DND-41 (cell line): ENCODE data around the gene REEP1.

Source experiments
- ATAC-seq: fragments of 200-7000 bp; cut with Tn5 transposase; 3 replicates; pipeline ENCODE4 v1.9.1; 2021; ENCODE audit warnings: low read depth; ENCODE audit not compliant: insufficient read depth
- DNase-seq: peaks from one replicate; pipeline ENCODE4 v3.0.0-alpha.2; 2020
- H2AFZ ChIP-seq: 2 replicates; pipeline ENCODE4 v1.6.0; 2012; ENCODE audit warnings: low read depth, low read length
- H3K27ac ChIP-seq: 2 replicates; pipeline ENCODE4 v1.5.1; 2012; ENCODE audit warnings: low read length, inconsistent platforms
- H3K27me3 ChIP-seq: fragments of 200-600 bp; sonication (generic); 2 replicates; pipeline ENCODE4 v1.6.0; 2012; ENCODE audit warnings: low read length, mild to moderate bottlenecking, inconsistent platforms; ENCODE audit not compliant: insufficient read depth, poor library complexity
- H3K36me3 ChIP-seq: 2 replicates; pipeline ENCODE4 v1.5.1; 2012; ENCODE audit warnings: low read length, inconsistent platforms; ENCODE audit not compliant: insufficient read depth
- H3K4me1 ChIP-seq: 2 replicates; pipeline ENCODE4 v1.5.1; 2012; ENCODE audit warnings: mild to moderate bottlenecking, low read length; ENCODE audit not compliant: insufficient read depth
- H3K4me2 ChIP-seq: 2 replicates; pipeline ENCODE4 v1.6.0; 2012; ENCODE audit warnings: mild to moderate bottlenecking, moderate library complexity, low read length, inconsistent platforms; ENCODE audit not compliant: insufficient read depth
- H3K4me3 ChIP-seq, 2 experiments: fragments of 200-600 bp in 1 of 2; shearing (Covaris generic) in 1 of 2; 2 replicates each; pipeline ENCODE4 v1.5.1; 2012 to 2016; ENCODE audit warnings: inconsistent platforms in 2 of 2, low read length in 2 of 2, mild to moderate bottlenecking in 2 of 2, low read depth in 1 of 2, moderate library complexity in 1 of 2
- H3K79me2 ChIP-seq: 2 replicates; pipeline ENCODE4 v1.6.0; 2012; ENCODE audit warnings: low read length, inconsistent platforms; ENCODE audit not compliant: insufficient read depth
- H3K9ac ChIP-seq: 2 replicates; pipeline ENCODE4 v1.6.0; 2012; ENCODE audit warnings: low read depth, mild to moderate bottlenecking, inconsistent platforms, low read length, moderate library complexity
- H3K9me3 ChIP-seq: 2 replicates; pipeline ENCODE4 v1.5.1; 2012; ENCODE audit warnings: low read length, moderate library complexity, mild to moderate bottlenecking, inconsistent platforms; ENCODE audit not compliant: insufficient read depth, severe bottlenecking
- H4K20me1 ChIP-seq: 2 replicates; pipeline ENCODE4 v1.6.0; 2012; ENCODE audit warnings: low read length; ENCODE audit not compliant: insufficient read depth
- EZH2 ChIP-seq: IDR thresholded peaks from 3 replicates; pipeline ENCODE4 v1.6.1; 2012; ENCODE audit warnings: borderline replicate concordance, low read depth, mild to moderate bottlenecking, moderate library complexity, low read length, inconsistent platforms; ENCODE audit not compliant: severe bottlenecking
- TF ChIP-seq, protein P1 (sequence below): IDR thresholded peaks from 2 replicates; pipeline ENCODE4 v1.5.1; 2012; ENCODE audit warnings: borderline replicate concordance, low read length, moderate library complexity, mild to moderate bottlenecking; ENCODE audit not compliant: poor library complexity, severe bottlenecking; ENCODE audit errors: extremely low read depth

REEP1 gene

DNA sequence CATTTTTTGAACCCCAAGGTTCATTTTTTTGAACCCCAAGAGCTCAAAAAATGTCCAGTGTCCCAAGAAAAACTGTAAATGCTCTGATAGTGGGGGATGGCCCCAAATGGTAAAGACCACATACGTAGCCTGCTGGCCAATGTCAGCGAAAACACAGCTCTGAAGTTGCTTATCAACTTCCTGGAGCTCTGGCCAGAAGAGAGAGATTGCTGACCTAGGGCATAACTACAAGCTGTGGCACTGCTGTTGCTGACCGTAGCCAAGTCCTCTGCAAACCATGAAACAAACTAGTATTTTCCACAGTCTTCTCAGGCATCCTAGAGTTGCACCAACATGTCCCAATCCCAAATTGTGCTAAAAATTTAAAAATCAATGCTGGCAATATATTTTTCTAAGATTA lies 50.9 kb downstream of the REEP1 start:
- Histone ChIP-seq H2AFZ (no peak overlapping the region), H3K9ac (no peak overlapping the region), H3K9me3 (no peaks in the 10 kb centered on the region), H3K79me2 (no peaks in the 10 kb centered on the region), H3K27ac (no peak overlapping the region), H4K20me1 (no peaks in the 10 kb centered on the region), H3K4me3 (no peak overlapping the region), H3K27me3 (peaks cover 34% of the 10 kb centered on the region), H3K4me2 (no peak overlapping the region), H3K36me3 (no peaks in the 10 kb centered on the region), H3K4me1 (no peaks in the 10 kb centered on the region)
- no peak for TF ChIP-seq EZH2
- TF ChIP-seq, protein P1, sequence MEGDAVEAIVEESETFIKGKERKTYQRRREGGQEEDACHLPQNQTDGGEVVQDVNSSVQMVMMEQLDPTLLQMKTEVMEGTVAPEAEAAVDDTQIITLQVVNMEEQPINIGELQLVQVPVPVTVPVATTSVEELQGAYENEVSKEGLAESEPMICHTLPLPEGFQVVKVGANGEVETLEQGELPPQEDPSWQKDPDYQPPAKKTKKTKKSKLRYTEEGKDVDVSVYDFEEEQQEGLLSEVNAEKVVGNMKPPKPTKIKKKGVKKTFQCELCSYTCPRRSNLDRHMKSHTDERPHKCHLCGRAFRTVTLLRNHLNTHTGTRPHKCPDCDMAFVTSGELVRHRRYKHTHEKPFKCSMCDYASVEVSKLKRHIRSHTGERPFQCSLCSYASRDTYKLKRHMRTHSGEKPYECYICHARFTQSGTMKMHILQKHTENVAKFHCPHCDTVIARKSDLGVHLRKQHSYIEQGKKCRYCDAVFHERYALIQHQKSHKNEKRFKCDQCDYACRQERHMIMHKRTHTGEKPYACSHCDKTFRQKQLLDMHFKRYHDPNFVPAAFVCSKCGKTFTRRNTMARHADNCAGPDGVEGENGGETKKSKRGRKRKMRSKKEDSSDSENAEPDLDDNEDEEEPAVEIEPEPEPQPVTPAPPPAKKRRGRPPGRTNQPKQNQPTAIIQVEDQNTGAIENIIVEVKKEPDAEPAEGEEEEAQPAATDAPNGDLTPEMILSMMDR, result no peak
- ATAC-seq (no peak), DNase-seq (no peak)

DNA sequence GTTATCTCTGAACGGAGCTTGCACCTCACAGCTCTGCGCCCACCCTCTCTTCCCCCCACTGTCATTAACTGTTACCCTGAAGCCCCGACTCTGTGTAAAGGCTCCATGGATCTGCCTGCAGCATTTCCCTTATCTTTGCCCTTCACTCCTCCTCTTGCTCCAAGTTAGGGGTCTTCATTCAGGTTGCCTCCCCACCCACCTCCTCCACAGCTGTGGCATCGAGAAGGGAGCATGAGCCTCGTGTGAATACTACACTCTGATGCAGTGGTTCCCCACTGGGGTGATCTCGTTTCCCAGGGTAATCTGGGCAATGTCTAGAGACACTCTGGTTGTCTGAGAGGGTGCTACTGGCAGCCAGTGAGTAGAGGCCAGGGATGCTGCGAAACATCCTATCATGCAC lies 51.4 kb downstream of the REEP1 start:
- Histone ChIP-seq H3K36me3 (no peaks in the 10 kb centered on the region), H3K9me3 (no peaks in the 10 kb centered on the region), H2AFZ (no peak overlapping the region), H3K4me3 (no peak overlapping the region), H3K27ac (no peak overlapping the region), H3K27me3 (peaks cover 30% of the 10 kb centered on the region), H3K4me1 (no peaks in the 10 kb centered on the region), H3K4me2 (no peak overlapping the region), H3K79me2 (no peaks in the 10 kb centered on the region), H4K20me1 (no peaks in the 10 kb centered on the region), H3K9ac (no peak overlapping the region)
- DNase-seq, result no peak
- no peak for ATAC-seq
- TF ChIP-seq, protein P1, result no peak
- no peak for TF ChIP-seq EZH2

DNA sequence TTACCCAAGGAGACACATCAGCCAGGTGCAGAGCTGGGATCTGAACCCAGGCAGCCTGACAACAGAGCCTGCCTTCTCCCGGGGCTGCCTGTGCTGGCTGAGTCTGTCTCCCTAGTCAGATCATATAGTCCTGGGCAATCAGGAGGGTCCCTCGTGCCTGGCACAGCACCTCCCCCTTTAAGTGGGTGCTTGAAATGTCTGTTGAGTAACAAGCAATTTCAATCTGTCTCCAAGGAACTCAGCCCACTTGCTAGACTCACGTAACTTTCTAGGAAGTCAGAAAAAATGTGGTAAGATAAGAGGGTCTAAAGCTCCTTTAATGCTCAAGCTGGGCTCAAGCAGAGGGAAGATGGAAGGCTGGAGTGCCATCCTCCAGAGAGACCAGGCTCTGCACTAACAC lies 51.9 kb downstream of the REEP1 start:
- Histone ChIP-seq H4K20me1 (no peaks in the 10 kb centered on the region), H3K79me2 (no peaks in the 10 kb centered on the region), H3K4me1 (no peaks in the 10 kb centered on the region), H3K36me3 (no peaks in the 10 kb centered on the region), H2AFZ (no peak overlapping the region), H3K4me3 (no peak overlapping the region), H3K9me3 (no peaks in the 10 kb centered on the region), H3K27me3 (peaks cover 29% of the 10 kb centered on the region), H3K9ac (no peak overlapping the region), H3K27ac (no peak overlapping the region), H3K4me2 (no peak overlapping the region)
- no peak for DNase-seq
- ATAC-seq, result no peak
- TF ChIP-seq EZH2, result no peak
- TF ChIP-seq, protein P1, result no peak

DNA sequence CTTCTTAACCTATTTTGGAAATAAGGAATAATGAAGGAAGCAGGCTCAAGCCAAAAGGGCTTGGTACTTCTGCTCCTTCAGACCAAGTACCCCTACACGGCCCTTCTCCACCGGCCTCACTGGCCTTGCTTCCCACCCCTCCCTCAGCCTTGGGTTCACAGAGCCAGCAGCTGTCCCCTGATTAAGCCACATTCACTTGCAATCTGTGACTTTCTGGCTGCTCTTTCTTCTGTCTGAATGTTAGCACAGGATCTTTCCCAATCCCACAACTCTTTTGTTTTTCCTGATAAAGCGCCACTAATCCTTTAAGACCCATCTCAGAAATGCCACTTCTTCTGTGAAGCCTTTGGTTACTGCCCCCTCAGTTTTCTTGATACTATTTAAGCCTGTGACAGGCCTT lies 52.4 kb downstream of the REEP1 start:
- no peak overlapping the region for H3K9ac ChIP-seq
- no peak for ATAC-seq
- no peak for TF ChIP-seq EZH2
- TF ChIP-seq, protein P1, result no peak
- no peak overlapping the region for H3K4me3 ChIP-seq
- no peaks in the 10 kb centered on the region for H4K20me1 ChIP-seq
- H3K36me3 ChIP-seq, result no peaks in the 10 kb centered on the region
- H3K9me3 ChIP-seq, result no peaks in the 10 kb centered on the region
- no peak overlapping the region for H2AFZ ChIP-seq
- H3K79me2 ChIP-seq, result no peaks in the 10 kb centered on the region
- H3K27ac ChIP-seq, result no peak overlapping the region
- H3K4me2 ChIP-seq, result no peak overlapping the region
- no peaks in the 10 kb centered on the region for H3K4me1 ChIP-seq
- H3K27me3 ChIP-seq, result peaks cover 27% of the 10 kb centered on the region
- DNase-seq, result no peak
